HepG2 (cell line): ENCODE data around the gene FAM163A. TPM values are rescaled to one million over a fixed set of nuclear protein-coding genes. Genes with fewer than 3 reads are reported as not detected.

Experiments used
- ATAC-seq: fragments of 200-7000 bp; cut with Tn5 transposase; 3 replicates; pipeline ENCODE4 v1.9.1; 2020; ENCODE audit warnings: mild to moderate bottlenecking, moderate library complexity
- BruUV-seq: library from RNA; stranded (reverse); fragments of 400-500 nt; replicated peaks from 2 replicates; lab custom pipeline; 2021; lab: Mats Ljungman, UMichigan
- CTCF ChIA-PET: fragments of 300-600 bp; formaldehyde crosslinking; extraction: SDS; loops from one replicate; lab custom pipeline; 2021; ENCODE audit warnings: low total read pairs, inconsistent platforms, low intra/inter-chr PET ratio; lab: Yijun Ruan, JAX
- POLR2A ChIA-PET: fragments of 350-600 bp; sonication (Branson Sonifier 250); formaldehyde crosslinking; loops from one replicate; lab custom pipeline; 2020; ENCODE audit warnings: antibody characterized with exemption, inconsistent platforms; lab: Yijun Ruan, JAX
- DNase-seq: peaks from one replicate; pipeline ENCODE4 v3.0.0-alpha.2; 2015; ENCODE audit warnings: low spot score
- FAIRE-seq: peaks from 3 replicates; lab custom pipeline; 2011; peaks lifted over from hg19 to GRCh38; lab: Jason Lieb, UNC
- H2AFZ ChIP-seq: one replicate; pipeline ENCODE4 v1.6.1; 2011; ENCODE audit warnings: low read length, inconsistent platforms
- H3K27ac ChIP-seq: fragments of 300-600 bp; 3 replicates; pipeline ENCODE4 v1.8.0; 2011; ENCODE audit warnings: mixed run types, mild to moderate bottlenecking, mixed read lengths, low read length, inconsistent platforms; ENCODE audit not compliant: insufficient read depth; ENCODE audit errors: extremely low read length
- H3K27me3 ChIP-seq, 2 experiments: fragments of 200-600 bp in 1 of 2; 2 replicates in 1 of 2; 3 replicates in 1 of 2; pipeline versions ENCODE4 v1.6.0 to v1.8.0; 2011; ENCODE audit warnings: low read length in 2 of 2, mild to moderate bottlenecking in 2 of 2, moderate library complexity in 2 of 2, inconsistent platforms in 1 of 2; ENCODE audit not compliant: insufficient read depth in 2 of 2, control insufficient read depth in 1 of 2
- H3K36me3 ChIP-seq, 2 experiments: fragments of 200-600 bp in 1 of 2; replicated peaks in 1 of 2; 2 replicates in 1 of 2; 3 replicates in 1 of 2; pipeline versions ENCODE4 v1.5.1 to v1.8.0; 2011; ENCODE audit warnings: low read length in 2 of 2, inconsistent platforms in 1 of 2; ENCODE audit not compliant: insufficient read depth in 2 of 2, control insufficient read depth in 1 of 2
- H3K4me1 ChIP-seq: 2 replicates; pipeline ENCODE4 v1.5.1; 2012; ENCODE audit warnings: low read length, inconsistent platforms; ENCODE audit not compliant: insufficient read depth
- H3K4me2 ChIP-seq: 2 replicates; pipeline ENCODE4 v1.6.0; 2011; ENCODE audit warnings: low read depth, low read length, inconsistent platforms
- H3K4me3 ChIP-seq, 3 experiments: fragments of 200-600 bp in 1 of 3; sonication (generic), shearing (Covaris generic) in 1 of 3; replicated peaks in 1 of 3; 2 replicates each; pipeline ENCODE4 v1.5.1; 2011 to 2016; ENCODE audit warnings: low read length in 3 of 3, inconsistent platforms in 2 of 3, low read depth in 2 of 3, mild to moderate bottlenecking in 2 of 3, control low read depth in 1 of 3, mixed read lengths in 1 of 3; ENCODE audit not compliant: insufficient read depth in 1 of 3
- H3K79me2 ChIP-seq: one replicate; pipeline ENCODE4 v1.6.1; 2011; ENCODE audit warnings: low read length, inconsistent platforms; ENCODE audit not compliant: insufficient read depth
- H3K9ac ChIP-seq: 2 replicates; pipeline ENCODE4 v1.6.0; 2011; ENCODE audit warnings: mild to moderate bottlenecking, low read depth, low read length, inconsistent platforms; ENCODE audit not compliant: insufficient read depth
- H3K9me3 ChIP-seq: 2 replicates; pipeline ENCODE4 v1.5.1; 2012; ENCODE audit warnings: mild to moderate bottlenecking, low read length
- H4K20me1 ChIP-seq: 2 replicates; pipeline ENCODE4 v1.6.0; 2011; ENCODE audit warnings: inconsistent platforms, mild to moderate bottlenecking, low read length, moderate library complexity; ENCODE audit not compliant: insufficient read depth
- ARNT ChIP-seq: fragments of 450-650 bp; IDR thresholded peaks from 2 replicates; pipeline ENCODE4 v1.6.1; 2017
- ATF7 ChIP-seq, 2 experiments: fragments of 450-650 bp in 1 of 2; sonication (generic) in 1 of 2; formaldehyde crosslinking in 1 of 2; IDR thresholded peaks; 2 replicates each; pipeline versions ENCODE4 v1.4.0 to v1.6.1; 2016 to 2020; ENCODE audit warnings: antibody characterized with exemption in 1 of 2, mild to moderate bottlenecking in 1 of 2, missing genetic modification reagents in 1 of 2
- DBP ChIP-seq: sonication (generic); formaldehyde crosslinking; IDR thresholded peaks from 2 replicates; pipeline ENCODE4 v1.4.0; 2020; ENCODE audit warnings: missing genetic modification reagents; ENCODE audit errors: not compliant biosample characterization
- HOMEZ ChIP-seq: IDR thresholded peaks from 2 replicates; pipeline ENCODE4 v1.6.1; 2016; ENCODE audit warnings: low read depth
- NRL ChIP-seq: sonication (generic); formaldehyde crosslinking; IDR thresholded peaks from 2 replicates; pipeline ENCODE4 v1.5.0; 2020; ENCODE audit warnings: missing genetic modification reagents, mild to moderate bottlenecking, moderate library complexity, borderline replicate concordance
- ZMYM3 ChIP-seq: sonication (generic); formaldehyde crosslinking; IDR thresholded peaks from 2 replicates; pipeline ENCODE4 v1.5.1; 2020; ENCODE audit warnings: mild to moderate bottlenecking, missing genetic modification reagents
- ZNF225 ChIP-seq: sonication (generic); formaldehyde crosslinking; IDR thresholded peaks from 2 replicates; pipeline ENCODE4 v1.4.0; 2020; ENCODE audit warnings: mild to moderate bottlenecking, missing genetic modification reagents
- ZNF234 ChIP-seq: sonication (generic); formaldehyde crosslinking; conservative IDR thresholded peaks from 2 replicates; pipeline ENCODE4 v1.5.1; 2020; ENCODE audit warnings: mild to moderate bottlenecking, missing genetic modification reagents
- ZNF512B ChIP-seq: sonication (generic); formaldehyde crosslinking; IDR thresholded peaks from 2 replicates; pipeline ENCODE4 v1.5.1; 2020; ENCODE audit warnings: missing genetic modification reagents, mild to moderate bottlenecking, borderline replicate concordance
- ZNF563 ChIP-seq: sonication (generic); formaldehyde crosslinking; IDR thresholded peaks from 2 replicates; pipeline ENCODE4 v1.8.0; 2022; ENCODE audit warnings: mild to moderate bottlenecking, moderate library complexity, missing genetic modification reagents
- ZNF841 ChIP-seq: sonication (generic); formaldehyde crosslinking; IDR thresholded peaks from 2 replicates; pipeline ENCODE4 v1.8.1; 2023; ENCODE audit warnings: missing genetic modification reagents, borderline replicate concordance
- ZSCAN12 ChIP-seq: sonication (generic); formaldehyde crosslinking; IDR thresholded peaks from 2 replicates; pipeline ENCODE4 v1.9.0; 2021; ENCODE audit warnings: mild to moderate bottlenecking, missing genetic modification reagents
- WGBS: methylation state at CpG from one replicate; pipeline ENCODE4 v1.1.6; 2017; ENCODE audit warnings: low lambda C conversion rate; 5-methylcytosine and 5-hydroxymethylcytosine counted together
- in situ Hi-C: cut with HindIII; loops from 2 replicates; pipeline ENCODE4 v1.10.0; 2017; ENCODE audit warnings: low pct_unique_long_range_greater_than_20kb; ENCODE audit not compliant: extremely low pct_ligation_motif_present
- intact Hi-C: fragments of 100-400 bp; cut with micrococcal nuclease; formaldehyde crosslinking; loops from one replicate; pipeline ENCODE4 v1.10.0; 2022; ENCODE audit not compliant: unreplicated experiment
- polyA plus RNA-seq, 8 experiments: library from polyadenylated mRNA; depleted of rRNA in 3 of 8; stranded (reverse) in 7 of 8; unstranded in 1 of 8; fragments of >200 nt; fragmentation: Illumina TruSeq in 4 of 8; extraction: Trizol in 4 of 8; gene quantifications; 2 replicates each; pipeline versions ENCODE4 v1.2.1 to v1.2.3, GENCODE V29; 2011 to 2016; ENCODE audit warnings: low read depth in 4 of 8, missing spikeins in 1 of 8, mixed read lengths in 1 of 8; ENCODE audit not compliant: insufficient read depth in 1 of 8
- total RNA-seq, 5 experiments: library from RNA; depleted of rRNA; stranded (reverse); fragments of >200 nt; fragmentation: Illumina TruSeq; extraction: Trizol; gene quantifications; 2 replicates each; pipeline ENCODE4 v1.2.3, GENCODE V29; 2016; ENCODE audit warnings: low read depth in 1 of 5

FAM163A gene
- total and polyA plus RNA-seq, 2 of the 13 experiments (the other 11 are each of a cell fraction or from before 2014, with no cell fraction given), result not detected

- no TSS peak for BruUV-seq
- H3K27me3 ChIP-seq, result no peaks in the 10 kb centered on the region; a peak in 1 of 5 replicates
- TF ChIP-seq ATF7 (IDR thresholded peaks at IDR 0.05) (no peak), ATF7 (CRISPR knock-in tag; IDR thresholded peaks at IDR 0.05) (no peak), HOMEZ (CRISPR knock-in tag) (no peak), DBP (no peak), ARNT (no peak), NRL (no peak), ZSCAN12 (CRISPR knock-in tag) (no peak), ZMYM3 (CRISPR knock-in tag) (no peak)
- H3K9ac ChIP-seq, result no peak overlapping the region
- H3K4me1 ChIP-seq, result no peaks in the 10 kb centered on the region
- intact Hi-C loops (no loop called here), in situ Hi-C loops (loop anchor here (10.0 kb wide), 1 partner anchor 456 kb away; no protein-coding TSS in a partner anchor)
- H3K4me3 ChIP-seq, result no peak overlapping the region
- H3K4me2 ChIP-seq, result no peak overlapping the region
- ChIA-PET POLR2A (no interaction called here), CTCF (no interaction called here)
- H3K36me3 ChIP-seq, result no peaks in the 10 kb centered on the region
- DNase-seq, result no peak
- ATAC-seq, result no peak
- no peak overlapping the region for H3K27ac ChIP-seq
- FAIRE-seq, result no peak
- H2AFZ ChIP-seq, result no peak overlapping the region
- no peaks in the 10 kb centered on the region for H3K79me2 ChIP-seq
- H4K20me1 ChIP-seq, result no peaks in the 10 kb centered on the region
- peaks cover 28% of the 10 kb centered on the region for H3K9me3 ChIP-seq
Observed at GRCh38 chr1:179719272-179719671, 23.8 kb upstream of the FAM163A start.

- CTCF ChIA-PET, result no interaction called here
- TF ChIP-seq ZNF841, result no peak
- TF ChIP-seq ZNF234, result no peak
- no peak for TF ChIP-seq ZNF225 (CRISPR knock-in tag)
- TF ChIP-seq ZNF512B, result no peak
- no peak for TF ChIP-seq ZNF563 (CRISPR knock-in tag)
Observed at GRCh38 chr1:179728271-179728670, 14.8 kb upstream of the FAM163A start.

More at GRCh38 chr1:179728271-179728670, 14.8 kb upstream of the FAM163A start:
- DNase-seq (no peak), FAIRE-seq (no peak), ATAC-seq (no peak)
- Histone ChIP-seq H3K4me2 (no peak overlapping the region), H3K79me2 (no peaks in the 10 kb centered on the region), H3K4me1 (no peaks in the 10 kb centered on the region), H3K27me3 (peaks cover 0 to 22% of the 10 kb centered on the region in 2 experiments; a peak in 2 of 5 replicates), H3K27ac (no peak overlapping the region), H3K36me3 (no peaks in the 10 kb centered on the region), H4K20me1 (no peaks in the 10 kb centered on the region), H3K4me3 (no peak overlapping the region), H3K9ac (no peak overlapping the region), H2AFZ (no peak overlapping the region), H3K9me3 (no peaks in the 10 kb centered on the region)
- POLR2A ChIA-PET, result no interaction called here
- intact Hi-C loops, result no loop called here
- WGBS, result 0% methylated on average over 2 of the region's 2 CpGs
- BruUV-seq, result no TSS peak
- in situ Hi-C loops, result no loop called here
